GM12878 (cell line): ENCODE results near the gene NFYB. TPM values are rescaled to one million over a fixed set of nuclear protein-coding genes. Genes with fewer than 3 reads are reported as not detected.

ENCODE experiments used
- BCL11A ChIP-seq: IDR thresholded peaks from 2 replicates; pipeline ENCODE4 v1.6.1; 2011; ENCODE audit warnings: low read depth, low read length
- BHLHE40 ChIP-seq, 2 experiments: fragments of 450-650 bp in 1 of 2; IDR thresholded peaks; 2 replicates each; pipeline ENCODE4 v1.6.1; 2011 to 2017; ENCODE audit warnings: low read depth in 2 of 2, borderline replicate concordance in 1 of 2, improper control_type of control experiment in 1 of 2, low read length in 1 of 2, mild to moderate bottlenecking in 1 of 2
- CEBPB ChIP-seq, 2 experiments: fragments of 150-350 bp in 1 of 2; IDR thresholded peaks; 2 replicates each; pipeline ENCODE4 v1.6.1; 2012 to 2014; ENCODE audit warnings: low read depth in 2 of 2, low read length in 2 of 2, borderline replicate concordance in 1 of 2, inconsistent platforms in 1 of 2
- CHD1 ChIP-seq: IDR thresholded peaks from 2 replicates; pipeline ENCODE4 v1.6.1; 2012; ENCODE audit warnings: low read depth, low read length, improper control_type of control experiment
- CHD2 ChIP-seq: IDR thresholded peaks from 2 replicates; pipeline ENCODE4 v1.6.1; 2011; ENCODE audit warnings: low read depth, low read length, improper control_type of control experiment, borderline replicate concordance
- DPF2 ChIP-seq: fragments of 450-650 bp; IDR thresholded peaks from 2 replicates; pipeline ENCODE4 v1.6.1; 2017; ENCODE audit warnings: mild to moderate bottlenecking
- EED ChIP-seq: sonication (generic); IDR thresholded peaks from 2 replicates; pipeline ENCODE4 v1.6.1; 2016; ENCODE audit warnings: antibody characterized with exemption, low read depth
- EGR1 ChIP-seq, 2 experiments: IDR thresholded peaks; 1 replicate in 1 of 2; 2 replicates in 1 of 2; pipeline ENCODE4 v1.6.1; 2011 to 2012; ENCODE audit warnings: low read depth in 2 of 2, low read length in 2 of 2, borderline replicate concordance in 1 of 2, mild to moderate bottlenecking in 1 of 2, moderate library complexity in 1 of 2
- ETV6 ChIP-seq, 2 experiments: fragments of 450-650 bp in 1 of 2; IDR thresholded peaks in 1 of 2; conservative IDR thresholded peaks in 1 of 2; 2 replicates each; pipeline ENCODE4 v1.6.1; 2014; ENCODE audit warnings: antibody characterized with exemption in 1 of 2, borderline replicate concordance in 1 of 2, low read depth in 1 of 2, mild to moderate bottlenecking in 1 of 2, moderate library complexity in 1 of 2
- IKZF1 ChIP-seq: fragments of 450-650 bp; conservative IDR thresholded peaks from 2 replicates; pipeline ENCODE4 v1.6.1; 2017; ENCODE audit warnings: antibody characterized with exemption, mild to moderate bottlenecking
- IKZF2 ChIP-seq, 2 experiments: fragments of 450-650 bp; IDR thresholded peaks; 2 replicates each; pipeline ENCODE4 v1.6.1; 2017; ENCODE audit warnings: mild to moderate bottlenecking in 2 of 2, moderate library complexity in 2 of 2
- IRF4 ChIP-seq: IDR thresholded peaks from 2 replicates; pipeline ENCODE4 v1.6.1; 2011; ENCODE audit warnings: low read depth, low read length
- MTA2 ChIP-seq: fragments of 450-650 bp; IDR thresholded peaks from 2 replicates; pipeline ENCODE4 v1.6.1; 2016; ENCODE audit warnings: low read depth, mild to moderate bottlenecking, moderate library complexity
- MTA3 ChIP-seq: IDR thresholded peaks from 2 replicates; pipeline ENCODE4 v1.6.1; 2012; ENCODE audit warnings: low read length, inconsistent platforms, borderline replicate concordance
- NFIC ChIP-seq: IDR thresholded peaks from 2 replicates; pipeline ENCODE4 v1.6.1; 2012; ENCODE audit warnings: low read depth, mild to moderate bottlenecking, inconsistent platforms, low read length, moderate library complexity
- PML ChIP-seq: IDR thresholded peaks from 2 replicates; pipeline ENCODE4 v1.6.1; 2012; ENCODE audit warnings: low read length, inconsistent platforms
- POU2F2 ChIP-seq: IDR thresholded peaks from 3 replicates; pipeline ENCODE4 v1.6.1; 2011; ENCODE audit warnings: low read depth, mild to moderate bottlenecking, low read length, borderline replicate concordance
- RELA ChIP-seq: fragments of 450-650 bp; IDR thresholded peaks from 2 replicates; pipeline ENCODE4 v1.8.0; 2014; ENCODE audit warnings: borderline replicate concordance; ENCODE audit not compliant: partially characterized antibody
- RUNX3 ChIP-seq: IDR thresholded peaks from 2 replicates; pipeline ENCODE4 v1.6.1; 2012; ENCODE audit warnings: low read length, inconsistent platforms
- SREBF1 ChIP-seq: IDR thresholded peaks from 2 replicates; pipeline ENCODE4 v1.6.1; 2012; ENCODE audit warnings: mild to moderate bottlenecking, low read length
- TCF7 ChIP-seq: IDR thresholded peaks from 2 replicates; pipeline ENCODE4 v1.6.1; 2014; ENCODE audit warnings: antibody characterized with exemption, borderline replicate concordance
- ZBED1 ChIP-seq: IDR thresholded peaks from 2 replicates; pipeline ENCODE4 v1.6.1; 2016; ENCODE audit warnings: borderline replicate concordance
- ZNF274 ChIP-seq: IDR thresholded peaks from one replicate; pipeline ENCODE4 v1.8.0; 2011; ENCODE audit not compliant: insufficient read length, insufficient read depth
- polyA plus RNA-seq, 11 experiments: library from polyadenylated mRNA; depleted of rRNA in 4 of 11; unstranded in 6 of 11; stranded (reverse) in 5 of 11; fragments of >200 nt; fragmentation: Nextera tagmentation in 4 of 11; fragmentation: Illumina TruSeq in 1 of 11; extraction: Ambion mirVana in 4 of 11; extraction: Trizol in 1 of 11; gene quantifications; 1 replicate in 1 of 11; 2 replicates in 10 of 11; pipeline versions ENCODE4 v1.2.1 to v1.2.3, GENCODE V29; 2011 to 2016; ENCODE audit warnings: inconsistent platforms in 2 of 11, missing spikeins in 2 of 11, low read depth in 1 of 11
- total RNA-seq, 4 experiments: library from RNA; depleted of rRNA in 3 of 4; stranded (reverse); fragments of >200 nt in 3 of 4; fragmentation: Illumina TruSeq in 1 of 4; extraction: Trizol in 1 of 4; gene quantifications; 2 replicates each; pipeline versions ENCODE4 v1.2.1 to v1.2.3, GENCODE V29; 2013 to 2021
- TF ChIP-seq, protein P1 (sequence below): IDR thresholded peaks from 2 replicates; pipeline ENCODE4 v1.6.1; 2012; ENCODE audit warnings: improper control_type of control experiment, low read depth, low read length; ENCODE audit not compliant: insufficient replicate concordance
- TF ChIP-seq, protein P2 (sequence below): fragments of 450-650 bp; IDR thresholded peaks from 2 replicates; pipeline ENCODE4 v1.6.1; 2017; ENCODE audit warnings: mild to moderate bottlenecking

NFYB gene
- total and polyA plus RNA-seq, 10 of the 15 experiments (the other 5 are each of a cell fraction or from before 2014, with no cell fraction given), result 13.8 to 42.3 (median 28.2) TPM

DNA sequence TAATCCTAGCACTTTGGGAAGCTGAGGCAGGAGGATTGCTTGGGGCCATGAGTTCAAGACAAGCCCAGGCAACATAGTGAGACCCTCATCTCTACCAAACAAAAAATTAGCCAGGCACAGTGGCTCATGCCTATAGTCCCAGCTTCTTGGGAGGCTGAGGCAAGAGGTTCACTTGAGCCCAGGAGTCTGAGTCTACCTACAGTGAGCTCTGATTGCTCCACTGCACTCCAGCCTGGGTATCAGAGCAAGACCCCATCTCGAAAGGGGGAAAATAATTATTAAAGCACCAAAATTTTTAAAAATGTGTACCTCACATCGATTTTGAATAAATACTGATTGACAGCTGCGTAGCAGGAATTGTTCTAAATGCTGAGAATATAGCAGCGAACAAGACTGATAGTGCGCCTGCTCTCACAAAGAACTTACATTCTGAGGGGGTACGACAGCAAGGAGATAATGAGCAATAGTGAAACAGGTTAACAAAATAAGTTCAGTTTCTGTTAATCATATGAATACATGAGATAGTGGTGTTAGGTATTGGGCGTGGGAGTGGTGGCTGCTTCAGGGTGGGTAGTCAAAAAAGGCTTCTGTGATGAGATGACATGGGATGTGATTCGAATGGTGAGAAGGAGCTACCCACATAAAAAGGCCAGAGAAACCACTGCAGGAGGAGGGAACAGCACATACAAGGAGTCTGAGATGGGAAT is 54.1 kb downstream of the NFYB start (continued):
- TF ChIP-seq EED (peak; percentile 95), EGR1 (IDR thresholded peaks at IDR 0.05; ENCODE audit: borderline replicate concordance in 1 of 2, low read depth in 2 of 2, low read length in 2 of 2) (peak in 1 of 2 experiments; percentile 50; a peak in 1 of 3 replicates), RUNX3 (peak; percentile 95), IKZF2 (IDR thresholded peaks at IDR 0.05) (peak; percentile 84 to 89), CHD2 (no peak), ZBED1 (peak; percentile 58; the same call in 1 of the 2 replicates), IRF4 (peak; percentile 85), DPF2 (peak; percentile 69; the same call in 1 of the 2 replicates), NFIC (peak; percentile 85; the same call in 1 of the 2 replicates), BCL11A (peak; percentile 69; the same call in 1 of the 2 replicates), CEBPB (IDR thresholded peaks at IDR 0.05; ENCODE audit: borderline replicate concordance in 1 of 2, low read depth in 2 of 2, low read length in 2 of 2) (no peak), POU2F2 (peak; percentile 62; the same call in 2 of the 3 replicates), CHD1 (no peak), BHLHE40 (IDR thresholded peaks at IDR 0.05; ENCODE audit: borderline replicate concordance in 1 of 2, low read depth in 2 of 2, low read length in 1 of 2) (0 out of 4 replicates have a peak, but pooled peaks of 1 of the 2 experiments have one; percentile 9), ZNF274 (no peak), MTA3 (0 out of 2 replicates have a peak, but pooled peaks have one; percentile 70), TCF7 (peak; percentile 96), MTA2 (peak; percentile 71), SREBF1 (no peak), PML (0 out of 2 replicates have a peak, but pooled peaks have one; percentile 20), RELA (no peak), IKZF1 (peak; percentile 84), ETV6 (conservative IDR thresholded peaks at IDR 0.05 in 1 of 2, IDR thresholded peaks at IDR 0.05 in 1 of 2; ENCODE audit: borderline replicate concordance in 1 of 2, low read depth in 1 of 2) (0 out of 4 replicates have a peak, but pooled peaks of 1 of the 2 experiments have one; percentile 39)
- TF ChIP-seq, protein P1, sequence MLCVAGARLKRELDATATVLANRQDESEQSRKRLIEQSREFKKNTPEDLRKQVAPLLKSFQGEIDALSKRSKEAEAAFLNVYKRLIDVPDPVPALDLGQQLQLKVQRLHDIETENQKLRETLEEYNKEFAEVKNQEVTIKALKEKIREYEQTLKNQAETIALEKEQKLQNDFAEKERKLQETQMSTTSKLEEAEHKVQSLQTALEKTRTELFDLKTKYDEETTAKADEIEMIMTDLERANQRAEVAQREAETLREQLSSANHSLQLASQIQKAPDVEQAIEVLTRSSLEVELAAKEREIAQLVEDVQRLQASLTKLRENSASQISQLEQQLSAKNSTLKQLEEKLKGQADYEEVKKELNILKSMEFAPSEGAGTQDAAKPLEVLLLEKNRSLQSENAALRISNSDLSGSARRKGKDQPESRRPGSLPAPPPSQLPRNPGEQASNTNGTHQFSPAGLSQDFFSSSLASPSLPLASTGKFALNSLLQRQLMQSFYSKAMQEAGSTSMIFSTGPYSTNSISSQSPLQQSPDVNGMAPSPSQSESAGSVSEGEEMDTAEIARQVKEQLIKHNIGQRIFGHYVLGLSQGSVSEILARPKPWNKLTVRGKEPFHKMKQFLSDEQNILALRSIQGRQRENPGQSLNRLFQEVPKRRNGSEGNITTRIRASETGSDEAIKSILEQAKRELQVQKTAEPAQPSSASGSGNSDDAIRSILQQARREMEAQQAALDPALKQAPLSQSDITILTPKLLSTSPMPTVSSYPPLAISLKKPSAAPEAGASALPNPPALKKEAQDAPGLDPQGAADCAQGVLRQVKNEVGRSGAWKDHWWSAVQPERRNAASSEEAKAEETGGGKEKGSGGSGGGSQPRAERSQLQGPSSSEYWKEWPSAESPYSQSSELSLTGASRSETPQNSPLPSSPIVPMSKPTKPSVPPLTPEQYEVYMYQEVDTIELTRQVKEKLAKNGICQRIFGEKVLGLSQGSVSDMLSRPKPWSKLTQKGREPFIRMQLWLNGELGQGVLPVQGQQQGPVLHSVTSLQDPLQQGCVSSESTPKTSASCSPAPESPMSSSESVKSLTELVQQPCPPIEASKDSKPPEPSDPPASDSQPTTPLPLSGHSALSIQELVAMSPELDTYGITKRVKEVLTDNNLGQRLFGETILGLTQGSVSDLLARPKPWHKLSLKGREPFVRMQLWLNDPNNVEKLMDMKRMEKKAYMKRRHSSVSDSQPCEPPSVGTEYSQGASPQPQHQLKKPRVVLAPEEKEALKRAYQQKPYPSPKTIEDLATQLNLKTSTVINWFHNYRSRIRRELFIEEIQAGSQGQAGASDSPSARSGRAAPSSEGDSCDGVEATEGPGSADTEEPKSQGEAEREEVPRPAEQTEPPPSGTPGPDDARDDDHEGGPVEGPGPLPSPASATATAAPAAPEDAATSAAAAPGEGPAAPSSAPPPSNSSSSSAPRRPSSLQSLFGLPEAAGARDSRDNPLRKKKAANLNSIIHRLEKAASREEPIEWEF, result no peak
- TF ChIP-seq, protein P2, sequence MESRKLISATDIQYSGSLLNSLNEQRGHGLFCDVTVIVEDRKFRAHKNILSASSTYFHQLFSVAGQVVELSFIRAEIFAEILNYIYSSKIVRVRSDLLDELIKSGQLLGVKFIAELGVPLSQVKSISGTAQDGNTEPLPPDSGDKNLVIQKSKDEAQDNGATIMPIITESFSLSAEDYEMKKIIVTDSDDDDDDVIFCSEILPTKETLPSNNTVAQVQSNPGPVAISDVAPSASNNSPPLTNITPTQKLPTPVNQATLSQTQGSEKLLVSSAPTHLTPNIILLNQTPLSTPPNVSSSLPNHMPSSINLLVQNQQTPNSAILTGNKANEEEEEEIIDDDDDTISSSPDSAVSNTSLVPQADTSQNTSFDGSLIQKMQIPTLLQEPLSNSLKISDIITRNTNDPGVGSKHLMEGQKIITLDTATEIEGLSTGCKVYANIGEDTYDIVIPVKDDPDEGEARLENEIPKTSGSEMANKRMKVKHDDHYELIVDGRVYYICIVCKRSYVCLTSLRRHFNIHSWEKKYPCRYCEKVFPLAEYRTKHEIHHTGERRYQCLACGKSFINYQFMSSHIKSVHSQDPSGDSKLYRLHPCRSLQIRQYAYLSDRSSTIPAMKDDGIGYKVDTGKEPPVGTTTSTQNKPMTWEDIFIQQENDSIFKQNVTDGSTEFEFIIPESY, result peak; percentile 56; the same call in 1 of the 2 replicates
